ENCODE results near the gene ARID5A.

DNA sequence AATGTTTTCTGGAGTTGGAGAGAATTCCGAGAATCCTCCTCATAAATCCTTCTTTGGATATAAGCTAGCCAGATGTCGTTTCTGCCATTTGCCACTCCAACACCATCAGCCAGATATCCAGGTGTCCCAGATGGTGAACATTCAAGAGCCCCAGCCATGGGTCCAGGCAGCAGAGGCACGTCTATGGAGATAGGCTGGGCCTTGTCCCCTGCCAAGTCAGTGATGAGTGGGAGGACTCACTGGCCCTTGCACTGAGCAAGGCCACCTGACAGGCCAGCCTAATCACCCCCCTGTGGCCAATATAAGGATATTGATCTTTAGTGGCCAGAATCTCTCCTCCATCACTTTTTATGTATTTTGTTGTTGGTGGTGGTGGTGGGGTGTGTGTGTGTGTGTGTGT lies 28.0 kb downstream of the ARID5A start:
- no peak for TF ChIP-seq EZH2 (IDR thresholded peaks at IDR 0.05; ENCODE audit: insufficient read depth, poor library complexity, severe bottlenecking)
- TF ChIP-seq EZH2phosphoT487 (IDR thresholded peaks at IDR 0.05; ENCODE audit: insufficient read depth, low read depth), result no peak

Measured in GM23248 (cell line).